GM12864 (cell line): ENCODE measurements around the gene ZNF780A.

ENCODE experiments used
- DNase-seq: peaks from one replicate; pipeline ENCODE4 v3.0.0-alpha.2; 2011; ENCODE audit warnings: low read depth
- H3K4me3 ChIP-seq: 2 replicates; pipeline ENCODE4 v1.5.1; 2011; ENCODE audit warnings: mild to moderate bottlenecking, low read depth, low read length, control low read depth
- TF ChIP-seq, protein P1 (sequence below): IDR thresholded peaks from 2 replicates; pipeline ENCODE4 v1.5.1; 2011; ENCODE audit warnings: low read depth, mild to moderate bottlenecking, moderate library complexity, low read length, control low read depth, inconsistent platforms; ENCODE audit errors: missing control alignments

ZNF780A gene

DNA sequence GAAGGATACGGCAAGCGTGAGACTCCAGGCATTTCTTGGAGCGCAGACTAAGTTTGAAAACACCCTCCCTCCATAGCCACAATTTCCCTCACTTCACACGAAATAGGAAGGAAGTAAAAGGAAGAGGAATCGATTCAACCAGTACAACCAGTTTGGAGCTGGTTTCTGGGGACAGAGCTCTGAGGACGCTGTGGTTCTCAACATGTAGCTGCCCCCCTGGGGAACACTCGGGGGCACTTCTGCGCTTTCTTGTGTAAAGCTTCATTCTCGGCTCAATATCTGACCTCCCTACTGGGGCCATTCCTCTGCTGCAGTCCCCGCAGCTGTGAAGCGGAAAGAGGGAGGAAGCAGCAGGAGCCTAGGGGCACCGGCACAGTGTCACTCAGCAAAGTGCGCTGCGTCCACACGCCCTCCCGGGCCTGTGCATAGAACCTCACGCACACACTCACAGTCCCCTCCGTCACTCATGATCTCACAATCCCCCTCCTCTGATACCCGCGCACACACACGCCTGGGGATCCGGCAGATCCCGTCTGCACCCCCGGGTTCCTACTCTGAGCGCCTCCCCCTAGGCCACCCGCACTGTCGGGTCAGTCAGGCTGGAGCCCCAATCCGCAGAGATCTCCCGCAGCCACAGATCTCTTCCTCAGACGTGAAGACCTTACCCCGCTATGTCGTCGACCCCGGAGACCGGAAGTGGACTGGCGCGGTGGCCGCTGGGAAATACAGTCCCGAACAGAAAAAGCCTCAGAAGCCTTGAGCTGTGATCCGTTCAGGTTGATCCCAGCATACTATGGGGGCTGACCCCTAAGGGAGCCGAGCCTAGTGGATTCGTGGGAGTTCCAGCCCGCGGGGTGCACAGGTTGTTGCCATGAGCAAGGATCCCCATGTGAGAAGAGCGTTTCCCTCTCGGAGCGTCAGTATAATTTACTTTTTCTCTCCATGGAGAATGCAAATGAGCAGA, at the start of gene ZNF780A:
Gene ZNF780A (minus strand): TSS at position 703 of the 964 bp plus-strand sequence. CDS start 6,190 bp downstream, outside the sequence.
- TF ChIP-seq, protein P1, sequence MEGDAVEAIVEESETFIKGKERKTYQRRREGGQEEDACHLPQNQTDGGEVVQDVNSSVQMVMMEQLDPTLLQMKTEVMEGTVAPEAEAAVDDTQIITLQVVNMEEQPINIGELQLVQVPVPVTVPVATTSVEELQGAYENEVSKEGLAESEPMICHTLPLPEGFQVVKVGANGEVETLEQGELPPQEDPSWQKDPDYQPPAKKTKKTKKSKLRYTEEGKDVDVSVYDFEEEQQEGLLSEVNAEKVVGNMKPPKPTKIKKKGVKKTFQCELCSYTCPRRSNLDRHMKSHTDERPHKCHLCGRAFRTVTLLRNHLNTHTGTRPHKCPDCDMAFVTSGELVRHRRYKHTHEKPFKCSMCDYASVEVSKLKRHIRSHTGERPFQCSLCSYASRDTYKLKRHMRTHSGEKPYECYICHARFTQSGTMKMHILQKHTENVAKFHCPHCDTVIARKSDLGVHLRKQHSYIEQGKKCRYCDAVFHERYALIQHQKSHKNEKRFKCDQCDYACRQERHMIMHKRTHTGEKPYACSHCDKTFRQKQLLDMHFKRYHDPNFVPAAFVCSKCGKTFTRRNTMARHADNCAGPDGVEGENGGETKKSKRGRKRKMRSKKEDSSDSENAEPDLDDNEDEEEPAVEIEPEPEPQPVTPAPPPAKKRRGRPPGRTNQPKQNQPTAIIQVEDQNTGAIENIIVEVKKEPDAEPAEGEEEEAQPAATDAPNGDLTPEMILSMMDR = no peak
- peak within 1 kb of the TSS; percentile 98 for H3K4me3 ChIP-seq
- DNase-seq = peak; percentile 47

DNA sequence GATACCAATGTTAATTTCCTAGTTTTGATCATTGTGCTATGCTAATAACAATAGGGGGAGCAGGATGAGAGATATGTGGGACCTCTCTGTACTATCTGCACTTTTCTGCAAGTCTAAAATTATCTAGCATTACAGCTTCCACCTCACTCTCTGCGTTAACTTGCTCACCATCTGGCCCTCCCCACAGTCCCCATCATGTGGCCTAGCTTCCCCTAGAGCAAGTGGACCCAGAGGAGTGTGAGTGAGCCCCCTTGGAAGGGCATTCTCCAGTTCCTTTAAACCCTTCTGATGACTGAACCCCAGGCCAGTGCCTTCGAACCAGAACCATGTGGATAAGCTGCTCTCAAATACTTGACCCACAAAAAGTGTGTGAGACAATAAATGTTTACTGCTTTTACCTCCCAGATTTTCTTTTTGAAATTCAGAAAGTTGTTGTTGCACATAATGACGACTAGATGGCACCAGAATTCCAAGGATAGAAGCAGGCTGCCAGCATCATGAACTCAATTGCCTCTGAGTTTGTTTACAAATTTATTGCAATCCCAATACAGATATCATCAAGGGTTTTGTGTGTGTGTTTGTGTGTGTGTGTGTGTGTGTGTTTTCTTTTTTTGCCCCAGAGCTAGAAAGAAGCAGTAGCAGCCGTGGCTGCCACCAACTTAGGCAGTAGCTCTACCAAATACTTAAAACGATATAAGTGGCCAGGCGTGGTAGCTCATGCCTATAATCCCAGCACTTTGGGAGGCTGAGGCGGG, 49.0 kb upstream of the ZNF780A start:
- H3K4me3 ChIP-seq = no peak overlapping the region
- no peak for DNase-seq
- TF ChIP-seq, protein P1 = peak; percentile 73

GRCh38 chr19:40136818-40137217, 46.1 kb upstream of the ZNF780A start:
- no peak overlapping the region for H3K4me3 ChIP-seq
- no peak for DNase-seq
- TF ChIP-seq, protein P1 = no peak

DNA sequence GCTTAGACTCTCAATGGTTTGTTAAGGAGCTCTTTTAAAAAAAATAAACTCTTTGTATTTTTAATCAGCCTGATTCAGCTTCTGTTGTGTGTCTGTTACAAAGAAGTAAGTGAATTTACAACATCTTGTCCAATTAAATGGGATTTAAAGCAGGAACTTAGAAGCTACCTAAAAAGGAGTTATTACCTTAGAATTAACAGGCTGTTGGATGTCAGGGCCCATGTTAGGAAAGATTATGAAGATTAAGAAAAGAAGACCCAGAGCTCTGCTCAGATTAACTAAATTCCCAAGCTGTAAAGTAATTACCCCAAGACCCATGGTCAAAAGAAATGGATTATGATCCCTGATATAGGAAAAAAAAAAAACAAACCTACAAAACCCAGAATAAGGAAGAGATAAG, 44.1 kb upstream of the ZNF780A start:
- TF ChIP-seq, protein P1 = no peak
- no peak for DNase-seq
- no peak overlapping the region for H3K4me3 ChIP-seq

DNA sequence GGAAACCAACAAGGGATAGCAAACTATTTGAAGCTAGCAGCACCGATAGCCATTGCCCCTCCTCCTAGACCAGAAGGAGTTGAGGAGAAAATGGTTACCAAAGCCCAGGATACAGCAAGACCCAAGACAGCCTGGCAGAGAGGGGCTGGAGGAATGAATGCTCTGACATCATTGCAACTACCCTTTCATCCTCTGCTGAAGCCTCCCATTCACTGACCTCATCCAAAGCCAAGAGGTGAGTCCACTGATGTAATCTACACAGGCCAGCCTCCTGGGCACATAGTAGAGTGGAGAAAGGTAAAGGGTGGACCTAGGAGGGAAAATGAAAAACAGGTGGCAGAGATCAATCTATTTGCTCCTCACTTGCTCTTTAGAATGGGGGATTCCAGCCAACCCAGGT, 42.7 kb upstream of the ZNF780A start:
- no peak overlapping the region for H3K4me3 ChIP-seq
- no peak for DNase-seq
- TF ChIP-seq, protein P1 = no peak

DNA sequence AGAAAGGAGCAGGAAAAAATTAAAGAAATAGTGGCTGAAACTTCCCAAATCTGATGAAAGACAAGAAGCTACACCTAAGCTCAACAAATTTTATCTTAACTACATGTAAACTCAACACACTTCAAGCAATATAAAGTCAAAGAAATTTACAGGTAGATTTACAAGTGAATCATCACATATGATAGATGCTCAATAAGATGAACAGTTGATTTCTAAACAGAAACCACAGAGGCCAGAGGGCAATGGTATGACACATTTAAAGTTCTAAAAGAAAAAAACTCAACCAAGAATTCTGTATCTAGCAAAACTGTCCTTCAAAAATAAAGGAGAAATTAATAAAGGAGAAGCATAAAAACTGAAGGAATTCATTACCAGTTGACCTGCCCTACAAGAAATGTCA, 39.3 kb upstream of the ZNF780A start:
- H3K4me3 ChIP-seq = no peak overlapping the region
- DNase-seq = no peak
- TF ChIP-seq, protein P1 = no peak
